Activated T-cell treated with anti-CD3 and anti-CD28 coated beads, Interleukin-2, amount 50 U/mL, for 72 hours (primary cell): Measurements from ENCODE around the gene WDFY2. TPM values are rescaled to one million over a fixed set of nuclear protein-coding genes. Genes with fewer than 3 reads are reported as not detected.
A peak's percentile ranks its signal among the peaks of the same experiment; 100 is the strongest.

Experiments used
- ATAC-seq, 2 donors: fragments of 150-1000 bp; cut with Tn5 transposase; replicated peaks in 1 of 2; 2 replicates each; pipeline ENCODE4 v1.10.0; 2021; ENCODE audit warnings: moderate library complexity in 2 of 2, mild to moderate bottlenecking in 1 of 2
- DNase-seq, 2 donors: peaks; one replicate each; pipeline ENCODE4 v3.0.0; 2021 to 2022; ENCODE audit warnings: mixed read lengths in 1 of 2
- H3K27ac Mint-ChIP-seq: one replicate; pipeline ENCODE4 v1.8.0; 2022; ENCODE audit warnings: mild to moderate bottlenecking, moderate library complexity, mixed read lengths
- H3K27me3 Mint-ChIP-seq: one replicate; pipeline ENCODE4 v1.8.0; 2022; ENCODE audit warnings: low read depth, mixed read lengths
- H3K36me3 Mint-ChIP-seq, 2 donors: one replicate each; pipeline ENCODE4 v1.8.0; 2022; ENCODE audit warnings: mixed read lengths in 2 of 2, mild to moderate bottlenecking in 1 of 2; ENCODE audit not compliant: insufficient read depth in 2 of 2
- H3K4me1 Mint-ChIP-seq: one replicate; pipeline ENCODE4 v1.8.0; 2022; ENCODE audit warnings: low read depth, mixed read lengths
- H3K4me3 Mint-ChIP-seq, 2 donors: one replicate each; pipeline ENCODE4 v1.8.0; 2022; ENCODE audit warnings: mild to moderate bottlenecking in 2 of 2, mixed read lengths in 2 of 2, moderate library complexity in 2 of 2
- H3K9me3 Mint-ChIP-seq, 2 donors: one replicate each; pipeline ENCODE4 v1.8.0; 2022; ENCODE audit warnings: mixed read lengths in 2 of 2
- total RNA-seq, 2 donors: library from RNA; stranded (reverse); gene quantifications; one replicate each; pipeline ENCODE4 v1.2.3, GENCODE V29; 2022

Gene WDFY2
- total RNA-seq, 2 donors from 2014 or later: 12.6 to 13.5 TPM

- Mint-ChIP-seq H3K4me3 (no peak overlapping the region), H3K36me3 (no peaks in the 10 kb centered on the region), H3K27me3 (no peaks in the 10 kb centered on the region), H3K9me3 (no peaks in the 10 kb centered on the region), H3K27ac (no peak overlapping the region), H3K4me1 (peaks cover 36% of the 10 kb centered on the region)
- DNase-seq: no peak
- ATAC-seq: no peak
These were observed 12.3 kb downstream of the WDFY2 start for GRCh38 chr13:51596541-51596940.

DNA sequence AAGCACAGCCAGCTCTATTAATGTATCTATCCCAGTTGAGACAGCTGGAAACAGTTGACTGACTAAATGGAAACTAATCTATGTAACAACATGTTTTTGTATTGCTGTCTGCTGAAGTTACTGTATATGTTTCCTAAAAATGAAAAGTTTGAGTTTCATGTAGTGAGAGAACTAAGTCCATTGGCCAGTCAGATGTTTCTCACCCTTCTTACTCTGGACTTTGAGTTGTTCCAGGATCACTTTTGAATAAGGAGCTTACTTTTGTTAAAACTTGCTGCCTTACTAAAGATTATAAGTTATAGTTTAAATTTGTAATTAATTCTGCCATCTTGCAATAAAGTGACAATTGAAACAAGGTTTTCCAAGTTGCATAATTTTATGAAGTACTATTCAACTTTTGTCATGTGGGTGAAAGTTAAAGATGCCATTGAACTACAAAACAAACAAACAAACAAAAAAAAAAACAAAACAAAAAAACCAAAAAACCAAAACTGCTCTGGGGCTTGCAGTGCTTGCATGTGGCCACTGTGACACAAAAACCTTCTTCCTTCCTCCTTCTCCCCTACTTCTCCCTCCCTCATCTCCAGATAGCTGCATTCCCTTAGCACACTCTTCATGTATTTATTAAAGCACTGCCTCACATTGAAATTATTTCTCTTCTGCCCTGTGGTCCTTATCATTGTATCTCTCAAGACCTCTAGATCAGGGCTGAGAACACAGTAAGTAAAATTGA is 15.3 kb downstream of the WDFY2 start:
- DNase-seq (no peak), ATAC-seq (no peak)
- Mint-ChIP-seq H3K4me3 (peak overlapping the region in 1 of 2 donors; percentile 13), H3K27ac (no peak overlapping the region), H3K9me3 (no peaks in the 10 kb centered on the region), H3K36me3 (no peaks in the 10 kb centered on the region), H3K27me3 (no peaks in the 10 kb centered on the region), H3K4me1 (peaks cover 36% of the 10 kb centered on the region)

DNA sequence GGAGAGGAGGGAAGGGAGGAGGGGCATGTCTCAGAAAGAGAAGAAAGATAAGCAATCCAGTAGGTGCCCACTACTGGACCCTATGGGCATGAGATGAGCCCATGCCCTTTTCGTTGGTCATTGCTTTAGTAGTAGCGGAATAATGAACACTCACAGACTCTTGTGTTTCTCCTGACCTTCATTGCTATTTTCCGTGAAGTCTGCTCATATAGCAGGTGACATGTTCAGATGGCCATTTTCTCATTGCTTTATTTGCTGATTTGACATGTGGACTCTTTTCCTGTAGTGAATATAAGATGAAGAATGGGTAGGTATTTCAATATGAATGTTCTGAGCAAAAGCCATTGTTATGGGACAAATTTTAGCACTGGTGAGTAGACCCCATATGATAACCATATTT is 16.4 kb downstream of the WDFY2 start:
- Mint-ChIP-seq H3K4me1 (peaks cover 27% of the 10 kb centered on the region), H3K36me3 (no peaks in the 10 kb centered on the region), H3K4me3 (no peak overlapping the region), H3K27ac (no peak overlapping the region), H3K27me3 (no peaks in the 10 kb centered on the region), H3K9me3 (no peaks in the 10 kb centered on the region)
- DNase-seq (no peak), ATAC-seq (no peak)

DNA sequence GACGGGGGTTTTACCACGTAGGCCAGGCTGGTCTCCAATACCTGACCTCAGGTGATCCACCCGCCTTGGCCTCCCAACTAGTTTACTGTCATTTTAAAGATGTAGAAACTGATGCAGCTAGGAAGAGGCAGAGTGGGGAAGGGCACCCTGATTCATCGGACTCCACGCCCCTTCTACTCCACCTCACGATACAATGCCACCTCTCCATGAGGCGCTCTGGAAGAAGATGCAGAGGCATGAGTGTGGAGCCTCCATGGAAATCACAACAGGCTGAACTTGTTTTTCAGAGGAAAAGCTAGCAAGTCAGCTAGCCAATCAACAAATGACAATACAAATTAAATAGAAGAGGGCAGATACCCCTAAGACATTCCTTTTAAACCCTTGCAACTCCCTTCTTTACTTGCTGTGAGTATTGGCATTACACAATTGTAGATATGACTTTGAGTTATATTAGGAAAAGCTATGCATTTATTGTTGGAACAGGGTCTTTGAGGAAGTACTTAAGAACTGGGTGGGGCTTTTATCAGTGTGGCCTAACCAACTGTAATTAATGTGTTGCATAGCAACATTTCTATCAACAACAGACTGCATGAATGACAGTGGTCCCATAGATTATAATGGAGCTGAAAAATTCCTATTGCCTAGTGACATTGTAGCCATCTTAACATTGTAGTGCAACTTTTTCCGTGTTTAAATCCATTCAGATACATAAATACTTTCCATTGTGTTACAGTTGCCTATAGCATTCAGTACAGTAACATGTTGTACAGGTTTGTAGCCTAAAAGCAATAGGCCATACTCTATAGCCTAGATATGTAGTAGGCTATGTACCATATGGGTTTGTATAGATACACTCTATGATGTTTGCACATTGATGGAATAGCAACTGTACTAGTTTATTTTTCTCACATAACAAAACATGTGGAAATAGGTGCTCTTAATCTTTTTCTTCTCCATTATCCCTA is 17.6 kb downstream of the WDFY2 start:
- no peak for DNase-seq
- no peaks in the 10 kb centered on the region for H3K9me3 Mint-ChIP-seq
- peaks cover 24% of the 10 kb centered on the region for H3K4me1 Mint-ChIP-seq
- H3K36me3 Mint-ChIP-seq: no peaks in the 10 kb centered on the region
- no peak overlapping the region for H3K4me3 Mint-ChIP-seq
- H3K27ac Mint-ChIP-seq: no peak overlapping the region
- no peaks in the 10 kb centered on the region for H3K27me3 Mint-ChIP-seq
- ATAC-seq: no peak

GRCh38 chr13:51603716-51604115 is 19.5 kb downstream of the WDFY2 start:
- ATAC-seq (no peak), DNase-seq (no peak)
- H3K27me3 Mint-ChIP-seq: no peaks in the 10 kb centered on the region
- H3K9me3 Mint-ChIP-seq: no peaks in the 10 kb centered on the region
- H3K36me3 Mint-ChIP-seq: no peaks in the 10 kb centered on the region
- no peak overlapping the region for H3K4me3 Mint-ChIP-seq
- peaks cover 19% of the 10 kb centered on the region for H3K4me1 Mint-ChIP-seq
- no peak overlapping the region for H3K27ac Mint-ChIP-seq

DNA sequence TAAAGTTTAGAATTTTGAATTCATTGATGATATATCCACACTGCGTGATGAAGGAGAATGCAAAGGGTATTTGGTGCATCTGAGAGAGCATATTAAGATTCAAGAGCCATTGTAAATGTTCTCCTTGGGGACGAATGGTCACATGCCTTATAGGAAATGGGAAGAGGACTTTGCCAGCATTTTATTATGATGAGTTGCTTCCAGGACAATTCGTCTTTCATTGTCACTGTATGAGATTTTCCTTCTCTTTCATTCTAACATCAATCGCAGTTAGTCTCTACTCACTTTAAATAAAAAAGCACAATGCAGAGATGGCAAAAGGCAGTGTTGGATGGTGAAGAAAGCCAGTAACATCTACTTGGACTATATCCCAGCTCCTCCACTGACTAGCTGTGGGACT is 21.4 kb downstream of the WDFY2 start:
- Mint-ChIP-seq H3K4me1 (peaks cover 8% of the 10 kb centered on the region), H3K4me3 (no peak overlapping the region), H3K27ac (no peak overlapping the region), H3K36me3 (no peaks in the 10 kb centered on the region), H3K27me3 (no peaks in the 10 kb centered on the region), H3K9me3 (no peaks in the 10 kb centered on the region)
- DNase-seq (no peak), ATAC-seq (no peak)

- ATAC-seq: no peak
- DNase-seq: no peak
- Mint-ChIP-seq H3K4me3 (no peak overlapping the region), H3K9me3 (no peaks in the 10 kb centered on the region), H3K27ac (no peak overlapping the region), H3K27me3 (no peaks in the 10 kb centered on the region), H3K4me1 (peaks cover 5% of the 10 kb centered on the region), H3K36me3 (no peaks in the 10 kb centered on the region)
These were observed 22.9 kb downstream of the WDFY2 start for GRCh38 chr13:51607165-51607564.

DNA sequence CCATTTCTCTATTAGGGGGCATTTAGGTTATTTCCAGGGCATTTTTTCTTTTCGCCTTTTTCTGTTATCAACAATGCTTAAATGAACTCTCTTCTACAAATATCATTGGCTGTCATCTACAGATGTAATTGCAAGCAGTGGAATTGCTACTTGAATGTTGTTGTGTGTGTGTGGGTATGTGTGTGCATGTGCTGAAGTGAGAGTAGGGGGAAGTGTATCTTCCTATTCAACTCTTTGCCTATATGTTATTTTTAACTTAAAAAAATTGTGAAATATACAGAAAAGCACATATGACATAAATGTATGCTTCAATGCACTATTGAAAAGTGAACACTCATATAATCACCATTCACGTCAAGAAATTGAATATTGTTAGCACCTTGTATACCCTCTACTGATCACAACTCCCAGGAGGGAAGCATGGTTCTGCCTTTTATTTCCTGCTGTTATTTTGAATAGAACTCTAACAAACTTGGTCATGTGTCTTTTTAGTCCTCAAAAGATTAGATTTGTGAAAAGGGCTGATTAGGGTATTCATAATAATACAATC is 24.7 kb downstream of the WDFY2 start:
- Mint-ChIP-seq H3K27me3 (no peaks in the 10 kb centered on the region), H3K27ac (no peak overlapping the region), H3K36me3 (no peaks in the 10 kb centered on the region), H3K4me1 (peaks cover 1% of the 10 kb centered on the region), H3K4me3 (no peak overlapping the region), H3K9me3 (no peaks in the 10 kb centered on the region)
- ATAC-seq (no peak), DNase-seq (no peak)

GRCh38 chr13:51612867-51613266 is 28.6 kb downstream of the WDFY2 start:
- no peak for DNase-seq
- Mint-ChIP-seq H3K9me3 (no peaks in the 10 kb centered on the region), H3K27me3 (no peaks in the 10 kb centered on the region), H3K4me1 (peaks cover 14% of the 10 kb centered on the region), H3K36me3 (no peaks in the 10 kb centered on the region), H3K4me3 (no peak overlapping the region), H3K27ac (peak overlapping the region; percentile 1)
- ATAC-seq: no peak

DNA sequence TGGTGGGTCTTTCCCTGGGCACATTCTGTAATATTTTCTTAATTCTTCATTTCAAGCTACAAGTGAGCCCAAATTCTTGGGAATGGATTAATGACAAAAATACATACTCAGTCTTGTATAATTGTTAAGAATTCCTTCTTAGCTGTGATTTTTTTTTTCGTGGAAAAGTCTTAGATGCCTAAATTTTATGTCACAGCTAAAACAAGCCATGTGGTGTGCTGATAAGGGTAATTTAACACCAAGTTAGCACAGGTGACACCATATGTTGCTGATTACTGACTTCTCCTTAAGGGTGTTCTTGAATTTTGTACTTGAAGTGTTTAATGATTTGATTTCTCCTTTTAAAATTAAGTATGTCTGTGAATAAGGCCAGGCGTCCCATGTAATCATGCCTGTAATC is 29.3 kb downstream of the WDFY2 start:
- no peaks in the 10 kb centered on the region for H3K27me3 Mint-ChIP-seq
- no peak for ATAC-seq
- no peaks in the 10 kb centered on the region for H3K9me3 Mint-ChIP-seq
- H3K27ac Mint-ChIP-seq: no peak overlapping the region
- peaks cover 15% of the 10 kb centered on the region for H3K4me1 Mint-ChIP-seq
- H3K36me3 Mint-ChIP-seq: no peaks in the 10 kb centered on the region
- H3K4me3 Mint-ChIP-seq: peak overlapping the region in 1 of 2 donors; percentile 18
- DNase-seq: no peak

DNA sequence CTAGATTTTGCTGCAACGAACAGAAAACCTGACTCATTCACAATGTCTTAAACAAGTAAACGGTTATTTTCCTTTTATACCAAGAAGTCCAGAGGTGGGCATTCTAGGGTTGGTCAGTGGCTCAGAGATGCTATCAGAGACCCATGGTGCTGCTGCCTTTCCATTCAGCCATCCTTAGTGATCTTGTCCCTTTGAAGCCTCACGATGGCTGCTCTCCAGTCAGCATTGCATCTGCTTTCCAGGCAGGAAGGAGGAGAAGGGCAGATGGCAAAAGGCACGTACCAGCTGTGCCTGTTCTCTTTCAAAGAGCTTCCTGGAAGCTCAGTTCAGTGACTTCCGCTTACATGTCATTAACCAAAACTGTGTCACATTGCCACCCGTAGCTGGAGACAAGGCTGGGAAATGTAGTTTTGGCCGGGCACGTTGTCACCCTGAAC is 30.1 kb downstream of the WDFY2 start:
- Mint-ChIP-seq H3K36me3 (no peaks in the 10 kb centered on the region), H3K27me3 (no peaks in the 10 kb centered on the region), H3K4me3 (peak overlapping the region; percentile 82 to 85), H3K27ac (peak overlapping the region; percentile 87), H3K4me1 (peaks cover 23% of the 10 kb centered on the region), H3K9me3 (no peaks in the 10 kb centered on the region)
- ATAC-seq: peak; percentile 81 to 92
- DNase-seq: peak; percentile 35 to 36

GRCh38 chr13:51618626-51619025 is 34.4 kb downstream of the WDFY2 start:
- no peak overlapping the region for H3K27ac Mint-ChIP-seq
- peaks cover 55% of the 10 kb centered on the region for H3K4me1 Mint-ChIP-seq
- no peaks in the 10 kb centered on the region for H3K27me3 Mint-ChIP-seq
- ATAC-seq (no peak), DNase-seq (no peak)
- no peak overlapping the region for H3K4me3 Mint-ChIP-seq
- no peaks in the 10 kb centered on the region for H3K9me3 Mint-ChIP-seq
- H3K36me3 Mint-ChIP-seq: peaks cover 0 to 4% of the 10 kb centered on the region in 2 donors

GRCh38 chr13:51619614-51620013 is 35.4 kb downstream of the WDFY2 start:
- ATAC-seq (peak; percentile 97), DNase-seq (peak; percentile 23 to 27)
- no peaks in the 10 kb centered on the region for H3K27me3 Mint-ChIP-seq
- peaks cover 0 to 4% of the 10 kb centered on the region in 2 donors for H3K36me3 Mint-ChIP-seq
- H3K9me3 Mint-ChIP-seq: no peaks in the 10 kb centered on the region
- peak overlapping the region; percentile 10 to 33 for H3K4me3 Mint-ChIP-seq
- H3K27ac Mint-ChIP-seq: peak overlapping the region; percentile 66
- H3K4me1 Mint-ChIP-seq: peaks cover 57% of the 10 kb centered on the region
